Measurements from ENCODE around the gene ABCF1. TPM values are rescaled to one million over a fixed set of nuclear protein-coding genes. Genes with fewer than 3 reads are reported as not detected.

The ABCF1 gene
- total and polyA plus RNA-seq, 4 donors: 26.4 to 60.6 (median 50.2) TPM

DNA sequence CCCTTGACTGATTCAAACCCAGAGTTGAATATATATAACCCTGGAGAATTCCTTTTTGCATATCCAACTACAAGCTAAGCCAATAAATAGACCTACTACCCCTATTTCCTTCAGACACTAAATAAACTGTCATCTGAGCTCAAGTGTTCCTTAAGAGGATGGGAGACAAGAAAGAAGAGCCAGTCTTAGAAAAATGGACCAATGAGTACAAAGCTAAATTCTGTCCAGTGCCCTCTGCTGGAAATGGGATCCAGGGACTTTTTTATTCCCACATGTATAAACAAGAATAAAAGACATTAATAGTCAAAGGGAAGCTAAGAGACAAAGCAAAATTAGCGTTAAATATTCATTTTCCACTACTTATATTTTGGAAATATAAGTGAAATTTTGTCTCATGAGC is 41.0 kb downstream of the ABCF1 start:
- no peak overlapping the region for H3K4me3 ChIP-seq (ENCODE audit: low read depth, low read length)
- H3K4me1 ChIP-seq (ENCODE audit: control insufficient read depth, insufficient read depth, low read length): peaks cover 3% of the 10 kb centered on the region
- H3K9me3 ChIP-seq (ENCODE audit: control insufficient read depth, insufficient read depth, low read length): no peaks in the 10 kb centered on the region
- H3K27me3 ChIP-seq (ENCODE audit: control insufficient read depth, insufficient read depth, low read length): no peaks in the 10 kb centered on the region
- H3K27ac ChIP-seq (ENCODE audit: low read depth, low read length): peak overlapping the region; percentile 74
- DNase-seq (ENCODE audit: low read depth in 4 of 6, low spot score in 6 of 6): peak in 2 of 6 donors; percentile 43 to 57
- WGBS (ENCODE audit: insufficient coverage): no CpG with 5 or more reads among the region's 1 CpG
- H3K36me3 ChIP-seq (ENCODE audit: control insufficient read depth, insufficient read depth, low read length): peaks cover 26% of the 10 kb centered on the region

DNA sequence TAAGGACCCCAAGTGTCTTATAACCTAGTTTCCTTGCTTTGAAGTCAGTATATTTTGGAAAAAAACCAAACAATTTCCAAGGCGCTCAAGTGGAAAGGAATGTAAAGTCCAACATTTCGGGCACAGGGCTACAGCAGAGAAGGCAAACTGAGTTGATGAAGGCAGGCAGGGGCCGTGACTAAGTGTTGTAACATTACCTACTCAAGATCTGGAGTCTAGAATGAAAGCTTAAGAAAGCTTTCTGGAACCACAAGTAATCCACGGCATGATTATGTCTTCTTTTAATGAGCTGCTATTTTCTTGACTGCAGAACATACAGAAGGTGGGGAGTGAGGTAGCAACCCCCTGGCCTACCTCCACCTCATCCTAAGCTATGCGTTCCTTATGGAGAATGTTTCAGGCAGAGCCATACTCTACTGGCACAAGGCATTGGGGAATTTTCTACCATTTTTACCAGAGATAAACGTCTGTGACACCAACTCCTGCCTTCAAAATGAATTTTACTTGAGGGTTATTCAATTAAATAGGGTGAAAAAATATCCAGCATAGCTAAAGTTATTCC is 41.5 kb downstream of the ABCF1 start:
- no peak overlapping the region for H3K4me3 ChIP-seq (ENCODE audit: low read depth, low read length)
- peak overlapping the region; percentile 74 for H3K27ac ChIP-seq (ENCODE audit: low read depth, low read length)
- H3K9me3 ChIP-seq (ENCODE audit: control insufficient read depth, insufficient read depth, low read length): no peaks in the 10 kb centered on the region
- 67% methylated on average over 4 of the region's 6 CpGs for WGBS (ENCODE audit: insufficient coverage)
- peaks cover 25% of the 10 kb centered on the region for H3K36me3 ChIP-seq (ENCODE audit: control insufficient read depth, insufficient read depth, low read length)
- H3K27me3 ChIP-seq (ENCODE audit: control insufficient read depth, insufficient read depth, low read length): no peaks in the 10 kb centered on the region
- peak in 1 of 6 donors; percentile 51 for DNase-seq (ENCODE audit: low read depth in 4 of 6, low spot score in 6 of 6)
- peaks cover 3% of the 10 kb centered on the region for H3K4me1 ChIP-seq (ENCODE audit: control insufficient read depth, insufficient read depth, low read length)

GRCh38 chr6:30613251-30614043 is 42.2 kb downstream of the ABCF1 start:
- peak overlapping the region; percentile 74 for H3K27ac ChIP-seq (ENCODE audit: low read depth, low read length)
- H3K4me1 ChIP-seq (ENCODE audit: control insufficient read depth, insufficient read depth, low read length): peaks cover 5% of the 10 kb centered on the region
- no peak overlapping the region for H3K4me3 ChIP-seq (ENCODE audit: low read depth, low read length)
- H3K36me3 ChIP-seq (ENCODE audit: control insufficient read depth, insufficient read depth, low read length): peaks cover 18% of the 10 kb centered on the region
- no peaks in the 10 kb centered on the region for H3K27me3 ChIP-seq (ENCODE audit: control insufficient read depth, insufficient read depth, low read length)
- H3K9me3 ChIP-seq (ENCODE audit: control insufficient read depth, insufficient read depth, low read length): no peaks in the 10 kb centered on the region
- no peak for DNase-seq (ENCODE audit: low read depth in 4 of 6, low spot score in 6 of 6)

DNA sequence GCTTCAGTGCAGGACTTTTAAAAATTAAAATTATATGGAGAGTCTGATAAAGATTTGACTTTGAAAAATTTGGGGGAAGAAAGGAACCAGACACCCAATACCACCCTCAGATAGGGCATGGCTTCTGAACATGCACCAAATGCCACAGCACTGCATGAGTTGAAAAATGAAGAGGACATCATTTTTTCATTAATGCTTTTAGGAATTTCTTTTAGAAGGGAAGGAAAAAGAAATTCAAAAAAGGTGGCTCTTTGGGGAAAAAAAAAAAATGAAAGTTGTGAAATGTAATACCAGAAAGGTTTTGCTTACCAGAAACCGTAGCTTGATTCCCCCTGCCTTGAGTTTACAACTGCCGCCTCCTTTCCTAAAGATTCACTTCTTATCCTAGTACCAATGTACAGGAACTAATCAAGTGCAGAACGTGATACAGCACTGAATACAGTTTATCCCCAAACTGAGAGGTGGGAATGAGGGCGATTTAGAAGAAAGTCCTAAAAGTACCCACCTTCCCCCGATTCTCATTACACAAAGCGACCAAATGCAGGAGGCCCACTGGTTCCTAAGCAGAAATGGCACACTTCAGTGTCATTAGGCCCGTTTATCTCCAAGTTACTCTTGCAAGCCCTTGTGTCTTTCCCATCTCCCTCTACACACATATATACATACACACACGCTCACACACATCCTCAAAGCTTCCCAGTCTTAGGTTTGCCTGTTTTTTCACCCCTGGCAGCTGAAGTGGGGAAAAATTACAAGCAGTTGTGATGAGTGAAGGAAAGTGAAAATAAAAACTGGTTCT is 43.0 kb downstream of the ABCF1 start:
- peak overlapping the region; percentile 96 for H3K4me3 ChIP-seq (ENCODE audit: low read depth, low read length)
- DNase-seq (ENCODE audit: low read depth in 4 of 6, low spot score in 6 of 6): no peak

DNA sequence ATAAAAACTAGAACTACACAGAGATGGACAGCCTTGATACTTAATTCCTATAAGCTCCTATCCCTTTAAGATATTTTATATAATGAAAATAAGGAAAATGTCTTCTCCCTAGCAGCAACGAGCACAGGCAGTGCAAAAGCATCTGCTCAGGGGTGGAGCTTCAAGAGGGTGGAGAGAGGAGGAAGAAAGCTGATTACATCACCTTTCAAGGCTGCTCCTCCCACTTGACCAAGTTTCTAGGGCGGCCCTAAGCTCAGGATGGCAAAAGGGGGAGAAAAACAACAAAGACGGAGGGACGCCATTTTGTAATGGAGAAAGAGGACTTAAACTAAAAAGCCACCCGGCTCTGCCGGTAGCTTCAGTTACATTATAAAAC is 43.6 kb downstream of the ABCF1 start:
- peak; percentile 87 to 100 (median 95) for DNase-seq (ENCODE audit: low read depth in 4 of 6, low spot score in 6 of 6)
- Histone ChIP-seq H3K36me3 (ENCODE audit: control insufficient read depth, insufficient read depth, low read length) (peaks cover 15% of the 10 kb centered on the region), H3K9me3 (ENCODE audit: control insufficient read depth, insufficient read depth, low read length) (no peaks in the 10 kb centered on the region), H3K27me3 (ENCODE audit: control insufficient read depth, insufficient read depth, low read length) (no peaks in the 10 kb centered on the region), H3K27ac (ENCODE audit: low read depth, low read length) (peak overlapping the region; percentile 99), H3K4me1 (ENCODE audit: control insufficient read depth, insufficient read depth, low read length) (peaks cover 11% of the 10 kb centered on the region), H3K4me3 (ENCODE audit: low read depth, low read length) (peak overlapping the region; percentile 96)
- no CpG with 5 or more reads among the region's 6 CpGs for WGBS (ENCODE audit: insufficient coverage)

More for the DNA sequence above, 43.0 kb downstream of the ABCF1 start:
- Histone ChIP-seq H3K4me1 (ENCODE audit: control insufficient read depth, insufficient read depth, low read length) (peaks cover 11% of the 10 kb centered on the region), H3K27ac (ENCODE audit: low read depth, low read length) (peak overlapping the region; percentile 99), H3K27me3 (ENCODE audit: control insufficient read depth, insufficient read depth, low read length) (no peaks in the 10 kb centered on the region), H3K9me3 (ENCODE audit: control insufficient read depth, insufficient read depth, low read length) (no peaks in the 10 kb centered on the region), H3K36me3 (ENCODE audit: control insufficient read depth, insufficient read depth, low read length) (peaks cover 12% of the 10 kb centered on the region)
- 20% methylated on average over 3 of the region's 8 CpGs for WGBS (ENCODE audit: insufficient coverage)

DNA sequence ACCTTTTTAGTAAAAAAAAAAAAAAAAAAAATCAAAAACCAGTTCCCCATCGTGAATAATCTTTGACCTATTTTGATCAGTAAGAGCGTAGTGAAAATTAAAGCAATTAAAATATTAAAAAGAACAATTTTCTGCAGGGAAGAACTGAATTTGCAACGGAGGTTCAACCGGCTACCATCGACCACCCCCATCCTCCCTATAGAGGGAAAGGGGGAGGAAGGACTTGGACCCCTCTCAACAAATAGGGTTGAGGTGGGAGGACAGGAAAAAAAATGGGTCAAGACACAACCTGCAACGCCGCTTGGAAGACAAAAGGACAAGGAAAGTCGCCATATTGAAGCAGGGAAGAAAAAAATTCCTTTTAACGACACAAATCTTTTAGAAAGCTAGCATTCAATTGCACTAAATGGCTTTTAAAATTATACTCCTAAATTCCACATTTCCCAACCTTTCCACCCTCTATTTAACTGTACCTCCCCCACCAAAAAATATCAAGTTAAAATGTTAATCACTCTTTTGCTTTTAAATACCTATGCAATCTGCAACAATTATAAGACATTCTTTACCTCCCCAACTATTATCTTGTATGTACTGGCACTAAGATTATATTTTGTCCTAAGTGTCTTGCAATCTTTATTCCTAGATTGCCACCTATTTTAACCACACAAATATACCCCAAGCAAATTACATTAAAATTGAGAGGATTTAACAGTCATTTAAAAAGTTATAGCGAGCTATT is 44.1 kb downstream of the ABCF1 start:
- H3K4me1 ChIP-seq (ENCODE audit: control insufficient read depth, insufficient read depth, low read length): peaks cover 11% of the 10 kb centered on the region
- no peaks in the 10 kb centered on the region for H3K9me3 ChIP-seq (ENCODE audit: control insufficient read depth, insufficient read depth, low read length)
- peak overlapping the region; percentile 96 for H3K4me3 ChIP-seq (ENCODE audit: low read depth, low read length)
- H3K36me3 ChIP-seq (ENCODE audit: control insufficient read depth, insufficient read depth, low read length): peaks cover 18% of the 10 kb centered on the region
- no peaks in the 10 kb centered on the region for H3K27me3 ChIP-seq (ENCODE audit: control insufficient read depth, insufficient read depth, low read length)
- peak; percentile 61 to 97 (median 74) for DNase-seq (ENCODE audit: low read depth in 4 of 6, low spot score in 6 of 6)
- WGBS (ENCODE audit: insufficient coverage): 0% methylated on average over 2 of the region's 10 CpGs
- peak overlapping the region; percentile 99 for H3K27ac ChIP-seq (ENCODE audit: low read depth, low read length)

GRCh38 chr6:30615958-30616810 is 44.9 kb downstream of the ABCF1 start:
- WGBS (ENCODE audit: insufficient coverage): 0% methylated on average over 3 of the region's 10 CpGs
- Histone ChIP-seq H3K4me3 (ENCODE audit: low read depth, low read length) (peak overlapping the region; percentile 96), H3K27me3 (ENCODE audit: control insufficient read depth, insufficient read depth, low read length) (no peaks in the 10 kb centered on the region), H3K36me3 (ENCODE audit: control insufficient read depth, insufficient read depth, low read length) (peaks cover 22% of the 10 kb centered on the region), H3K27ac (ENCODE audit: low read depth, low read length) (peak overlapping the region; percentile 99), H3K9me3 (ENCODE audit: control insufficient read depth, insufficient read depth, low read length) (no peaks in the 10 kb centered on the region), H3K4me1 (ENCODE audit: control insufficient read depth, insufficient read depth, low read length) (peaks cover 9% of the 10 kb centered on the region)
- peak in 3 of 6 donors; percentile 43 to 92 (median 85) for DNase-seq (ENCODE audit: low read depth in 4 of 6, low spot score in 6 of 6)

- Histone ChIP-seq H3K27ac (ENCODE audit: low read depth, low read length) (peak within 1 kb of the TSS; percentile 99), H3K27me3 (ENCODE audit: control insufficient read depth, insufficient read depth, low read length) (no peaks in the 10 kb centered on the region), H3K36me3 (ENCODE audit: control insufficient read depth, insufficient read depth, low read length) (peaks cover 28% of the 10 kb centered on the region), H3K4me1 (ENCODE audit: control insufficient read depth, insufficient read depth, low read length) (peaks cover 9% of the 10 kb centered on the region), H3K9me3 (ENCODE audit: control insufficient read depth, insufficient read depth, low read length) (no peaks in the 10 kb centered on the region), H3K4me3 (ENCODE audit: low read depth, low read length) (peak within 1 kb of the TSS; percentile 96)
- 0% methylated on average over 35 of the region's 40 CpGs for WGBS (ENCODE audit: insufficient coverage)
- peak; percentile 31 to 100 (median 100) for DNase-seq (ENCODE audit: low read depth in 4 of 6, low spot score in 6 of 6)
Observed at GRCh38 chr6:30616811-30617564, 45.7 kb downstream of the ABCF1 start, which contains the start of gene PPP1R10. TSS of gene PPP1R10 (minus strand) at chr6:30617243. CDS start at chr6:30609944, 7,299 bp downstream.

All from spinal cord (tissue), 10 donors.